ENCODE data around the gene FAXC.

DNA sequence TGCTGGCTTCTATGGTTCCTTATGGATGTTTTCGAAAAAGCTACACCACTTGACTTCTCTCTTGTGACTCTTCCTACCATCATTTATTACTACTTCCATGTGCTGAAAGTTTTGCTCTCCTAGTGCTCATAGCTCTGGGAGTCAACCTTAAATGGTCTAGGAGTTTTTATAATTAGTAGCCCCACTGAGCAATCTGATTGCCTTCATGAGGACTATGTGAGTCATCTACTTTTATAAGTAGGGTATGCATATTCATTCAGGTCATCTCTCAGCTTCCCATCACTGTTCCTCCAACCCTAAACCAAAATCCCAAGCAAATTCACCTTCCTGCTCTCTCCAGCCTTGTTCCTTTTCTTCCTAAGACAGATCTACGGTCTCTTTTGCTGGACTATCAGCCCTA, 17.4 kb upstream of the FAXC start:
- TF ChIP-seq, protein P1, sequence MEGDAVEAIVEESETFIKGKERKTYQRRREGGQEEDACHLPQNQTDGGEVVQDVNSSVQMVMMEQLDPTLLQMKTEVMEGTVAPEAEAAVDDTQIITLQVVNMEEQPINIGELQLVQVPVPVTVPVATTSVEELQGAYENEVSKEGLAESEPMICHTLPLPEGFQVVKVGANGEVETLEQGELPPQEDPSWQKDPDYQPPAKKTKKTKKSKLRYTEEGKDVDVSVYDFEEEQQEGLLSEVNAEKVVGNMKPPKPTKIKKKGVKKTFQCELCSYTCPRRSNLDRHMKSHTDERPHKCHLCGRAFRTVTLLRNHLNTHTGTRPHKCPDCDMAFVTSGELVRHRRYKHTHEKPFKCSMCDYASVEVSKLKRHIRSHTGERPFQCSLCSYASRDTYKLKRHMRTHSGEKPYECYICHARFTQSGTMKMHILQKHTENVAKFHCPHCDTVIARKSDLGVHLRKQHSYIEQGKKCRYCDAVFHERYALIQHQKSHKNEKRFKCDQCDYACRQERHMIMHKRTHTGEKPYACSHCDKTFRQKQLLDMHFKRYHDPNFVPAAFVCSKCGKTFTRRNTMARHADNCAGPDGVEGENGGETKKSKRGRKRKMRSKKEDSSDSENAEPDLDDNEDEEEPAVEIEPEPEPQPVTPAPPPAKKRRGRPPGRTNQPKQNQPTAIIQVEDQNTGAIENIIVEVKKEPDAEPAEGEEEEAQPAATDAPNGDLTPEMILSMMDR (IDR thresholded peaks at IDR 0.05): no peak
- TF ChIP-seq EZH2phosphoT487 (IDR thresholded peaks at IDR 0.05): no peak
- TF ChIP-seq EZH2 (IDR thresholded peaks at IDR 0.05): no peak

All from neural progenitor cell (in vitro differentiated cells).